ENCODE results near the gene CLEC1A.

Gene CLEC1A

DNA sequence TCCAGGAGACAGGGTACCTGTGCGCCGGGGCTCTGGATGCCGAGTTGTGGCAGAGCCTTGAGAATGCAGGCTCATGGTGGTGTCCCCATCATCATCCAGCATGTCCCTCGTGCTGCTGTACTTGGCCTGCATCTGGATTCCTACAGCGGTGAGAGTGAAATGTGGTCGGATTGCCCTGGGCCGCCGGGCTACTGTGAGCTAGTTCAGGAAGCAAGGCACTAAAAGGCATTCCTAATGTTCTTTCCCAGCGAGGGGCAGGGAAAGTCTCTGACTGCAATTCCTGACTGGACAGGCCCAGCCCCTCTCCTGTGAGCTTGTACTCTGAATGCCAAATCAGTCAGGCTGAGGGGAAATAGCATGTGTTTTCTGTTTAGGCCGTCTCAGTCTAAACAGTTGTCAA is at the start of gene CLEC1A:
Gene CLEC1A (minus strand): TSS at position 195 of the 400 bp plus-strand sequence. CDS start 63 bp downstream, at position 132.
- no peak for DNase-seq

DNA sequence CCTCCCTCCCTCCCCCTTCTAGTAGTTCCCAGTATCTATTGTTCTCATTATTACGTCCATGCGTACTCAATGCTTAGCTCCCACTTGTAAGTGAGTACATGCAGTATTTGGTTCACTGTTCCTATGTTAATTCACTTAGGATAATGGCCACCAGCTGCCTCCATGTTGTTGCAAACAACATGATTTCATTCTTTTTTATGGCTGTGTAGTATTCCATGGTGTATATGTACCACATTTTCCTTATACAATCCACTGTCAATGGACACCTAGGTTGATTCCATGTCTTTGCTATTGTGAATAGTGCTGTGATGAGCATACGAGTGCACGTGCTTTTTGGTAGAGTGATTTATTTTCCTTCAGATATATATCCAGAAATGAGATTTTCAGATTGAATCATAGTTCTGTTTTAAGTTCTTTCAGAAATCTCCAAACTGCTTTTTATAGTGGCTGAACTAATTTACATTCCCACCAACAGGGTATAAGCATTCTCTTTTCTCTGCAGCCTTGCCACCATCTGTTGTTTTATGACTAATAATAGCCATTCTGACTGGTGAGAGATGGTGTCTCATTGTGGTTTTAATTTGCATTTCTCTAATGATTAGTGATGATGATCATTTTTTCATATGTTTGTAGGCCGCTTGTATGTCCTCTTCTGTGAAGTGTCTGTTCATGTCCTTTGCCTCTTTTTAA is 49.1 kb upstream of the CLEC1A start:
- no peak for DNase-seq

DNA sequence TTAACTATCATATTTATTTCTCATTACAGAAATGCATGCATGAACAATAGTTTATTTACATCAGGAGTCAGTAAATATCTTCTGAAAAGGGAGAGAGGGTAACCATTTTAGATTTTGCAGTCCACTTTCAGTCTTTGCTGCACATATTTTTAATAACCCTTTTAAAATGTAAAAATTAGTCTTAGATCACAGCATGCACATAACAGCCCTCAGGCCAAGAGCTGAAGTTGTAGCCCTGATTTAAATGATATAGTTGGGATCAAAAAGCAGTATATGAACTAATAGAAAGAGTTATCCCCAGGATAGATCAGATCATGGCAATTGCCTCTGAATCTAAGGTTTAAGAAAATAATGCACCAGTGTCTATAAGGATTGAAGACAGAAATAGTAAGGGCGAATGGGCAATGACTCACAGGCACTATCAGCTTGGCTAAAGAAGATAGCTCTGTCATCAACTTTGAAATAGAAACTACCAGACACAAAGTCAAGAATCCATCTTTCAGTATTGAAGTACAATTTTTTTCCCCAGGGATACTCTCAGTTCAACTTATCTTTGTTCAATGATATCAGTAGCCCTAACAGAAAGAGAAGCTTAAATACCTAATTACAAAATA is 44.3 kb upstream of the CLEC1A start:
- no peak for DNase-seq

- DNase-seq = no peak
Measured at GRCh38 chr12:10140001-10140400, 41.2 kb upstream of the CLEC1A start.

DNA sequence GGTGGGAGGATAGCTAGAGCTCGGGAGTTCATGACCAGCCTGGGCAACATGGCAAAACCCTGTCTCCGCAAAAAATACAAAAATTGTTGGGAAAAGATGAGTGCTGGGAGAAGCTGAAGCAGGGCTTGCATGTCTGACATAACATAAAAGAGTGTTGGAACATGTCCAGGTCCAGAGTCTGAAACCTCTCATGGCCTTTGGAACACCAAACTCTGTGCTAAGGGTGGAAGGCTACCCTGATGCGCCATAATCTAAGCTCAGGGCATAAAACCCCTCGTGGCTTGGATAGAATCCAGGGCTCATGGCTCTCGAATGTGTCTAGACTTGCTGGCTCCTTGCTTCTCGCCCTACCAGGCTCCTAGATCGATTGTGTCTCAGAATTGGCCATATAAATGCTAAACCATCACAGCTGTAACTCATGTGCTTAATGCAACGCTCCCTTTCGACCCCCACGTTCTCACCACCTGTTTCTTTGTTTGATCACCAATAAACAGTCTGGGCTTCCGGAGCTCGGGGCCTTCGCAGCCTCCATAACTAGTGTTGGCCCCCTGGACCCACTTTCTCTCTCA is 37.9 kb upstream of the CLEC1A start:
- DNase-seq = no peak

GRCh38 chr12:10135126-10135525 is 36.3 kb upstream of the CLEC1A start:
- no peak for DNase-seq

DNA sequence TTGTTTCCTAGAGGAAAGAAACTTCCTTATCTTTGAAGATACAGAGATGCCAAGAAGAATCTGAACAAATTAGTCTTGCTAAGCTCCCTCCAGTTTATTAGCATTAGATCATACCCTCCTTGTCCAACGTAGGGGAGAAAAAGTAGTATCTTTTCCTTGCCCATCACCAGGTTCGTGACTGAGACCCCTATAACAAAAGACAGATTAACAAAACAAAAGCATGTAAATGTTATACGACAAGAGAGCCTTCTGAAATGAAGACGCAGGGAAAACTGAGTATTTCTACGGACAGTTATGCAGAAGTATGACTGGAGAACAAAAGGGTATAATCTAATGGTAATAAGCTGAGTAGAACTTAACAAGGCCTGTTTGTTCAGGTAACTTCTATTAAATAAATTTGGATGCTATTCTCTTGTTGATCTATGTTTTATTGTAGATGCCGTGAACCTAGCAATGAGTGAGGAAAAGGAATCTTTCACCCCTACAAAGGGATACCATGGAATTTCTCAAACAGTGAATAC is 34.1 kb upstream of the CLEC1A start:
- DNase-seq = no peak

GRCh38 chr12:10131111-10131690 is 32.4 kb upstream of the CLEC1A start:
- DNase-seq = no peak

GRCh38 chr12:10130042-10130441 is 31.3 kb upstream of the CLEC1A start, which contains the start of gene CLEC7A:
TSS of gene CLEC7A (minus strand) at chr12:10130199. CDS start at chr12:10130082, 117 bp downstream.
- no peak for DNase-seq

DNA sequence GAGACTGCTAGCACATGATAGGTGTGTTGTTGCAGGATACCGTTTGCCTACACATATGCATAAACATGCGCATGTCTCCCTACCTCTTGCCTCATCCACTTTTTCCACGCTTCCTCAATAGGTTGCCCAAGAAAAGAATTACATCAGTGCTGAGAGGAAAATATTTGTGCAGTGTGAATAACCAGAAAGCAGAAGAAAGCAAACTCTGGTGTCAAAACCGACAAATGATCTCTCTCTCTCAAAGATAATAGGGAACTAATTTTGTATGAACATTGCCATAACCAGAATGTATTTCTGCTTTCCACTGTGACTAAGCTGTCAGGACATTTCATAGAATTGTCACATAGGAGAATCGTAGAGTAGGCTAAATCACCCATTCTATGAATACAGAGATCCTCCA is 29.9 kb upstream of the CLEC1A start:
- DNase-seq = no peak

- DNase-seq = no peak
Measured at GRCh38 chr12:10126413-10126812, 27.6 kb upstream of the CLEC1A start.

- DNase-seq = no peak
Measured at GRCh38 chr12:10122689-10123088, 23.9 kb upstream of the CLEC1A start.

DNA sequence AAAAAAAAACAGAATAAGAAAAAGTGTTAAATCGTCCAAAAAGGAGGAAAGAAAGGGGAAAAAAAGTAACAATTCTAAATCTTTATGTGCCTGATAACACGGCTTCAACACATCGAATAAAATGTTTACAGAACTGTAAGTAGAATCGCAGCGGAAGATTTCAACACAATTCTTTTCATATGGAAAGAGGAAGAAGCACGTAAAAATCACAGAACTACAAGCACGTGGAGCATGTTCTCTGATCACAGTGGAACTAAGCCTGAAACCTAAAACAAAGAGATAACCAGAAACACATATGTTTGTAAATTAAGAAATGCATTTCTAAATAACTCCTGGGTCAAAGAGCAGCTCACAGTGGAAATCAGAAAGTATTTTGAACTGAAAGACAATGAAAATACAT is 22.5 kb upstream of the CLEC1A start:
- DNase-seq = no peak

DNA sequence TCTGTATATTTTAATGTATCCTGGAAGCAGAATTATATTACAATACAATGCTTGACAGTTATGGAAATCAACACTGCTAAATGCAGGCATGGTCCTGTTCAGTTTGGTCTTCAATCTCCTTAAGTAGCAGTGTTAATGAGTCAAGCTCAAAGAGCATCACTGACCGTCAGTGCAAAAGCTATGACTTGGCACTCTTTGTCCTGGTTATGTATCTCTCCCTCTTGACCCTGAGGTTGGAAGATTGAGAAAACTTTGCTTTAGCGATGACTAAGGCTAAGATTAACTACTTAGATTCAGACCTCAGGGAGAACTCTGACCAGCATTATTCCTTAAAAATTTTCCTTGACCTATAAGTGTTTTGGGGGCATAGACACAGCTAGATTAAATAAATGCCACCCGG is 20.3 kb upstream of the CLEC1A start:
- no peak for DNase-seq

DNA sequence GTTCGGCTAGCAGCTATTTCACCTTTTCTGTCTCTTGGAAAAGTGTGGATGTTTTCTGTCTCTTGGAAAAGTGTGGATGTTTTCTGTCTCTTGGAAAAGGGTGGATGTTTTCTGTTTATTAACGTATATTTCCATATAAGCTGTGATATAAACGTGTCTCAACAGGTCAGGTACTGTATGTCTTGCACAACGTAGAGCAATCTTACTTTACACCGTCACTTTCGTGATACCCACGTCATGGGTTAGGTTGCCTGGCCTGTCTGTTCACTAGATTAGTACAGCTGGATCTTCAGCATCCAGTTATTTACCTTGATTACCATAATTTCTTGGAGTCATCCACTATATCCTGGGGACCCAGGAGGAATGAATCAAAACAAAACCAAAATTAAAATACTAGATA is 17.1 kb upstream of the CLEC1A start:
- DNase-seq = no peak

- DNase-seq = no peak
Measured at GRCh38 chr12:10115311-10115710, 16.5 kb upstream of the CLEC1A start.

DNA sequence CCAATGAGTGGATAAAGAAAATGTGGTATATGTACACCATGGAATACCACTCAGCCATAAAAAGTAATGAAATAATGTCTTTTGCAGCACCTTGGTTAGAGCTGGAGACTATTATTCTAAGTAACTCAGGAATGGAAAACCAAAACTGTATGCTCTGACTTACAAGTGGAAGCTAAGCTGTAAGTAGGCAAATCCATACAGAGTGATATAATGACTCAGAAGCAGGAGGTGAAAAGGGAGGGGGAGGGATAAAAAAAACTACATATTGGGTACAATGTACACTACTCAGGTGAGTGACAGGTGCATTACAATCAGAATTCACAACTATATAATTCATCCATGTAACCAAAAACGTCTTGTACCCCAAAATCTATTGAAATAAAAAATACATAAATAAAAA is 15.1 kb upstream of the CLEC1A start:
- no peak for DNase-seq

DNA sequence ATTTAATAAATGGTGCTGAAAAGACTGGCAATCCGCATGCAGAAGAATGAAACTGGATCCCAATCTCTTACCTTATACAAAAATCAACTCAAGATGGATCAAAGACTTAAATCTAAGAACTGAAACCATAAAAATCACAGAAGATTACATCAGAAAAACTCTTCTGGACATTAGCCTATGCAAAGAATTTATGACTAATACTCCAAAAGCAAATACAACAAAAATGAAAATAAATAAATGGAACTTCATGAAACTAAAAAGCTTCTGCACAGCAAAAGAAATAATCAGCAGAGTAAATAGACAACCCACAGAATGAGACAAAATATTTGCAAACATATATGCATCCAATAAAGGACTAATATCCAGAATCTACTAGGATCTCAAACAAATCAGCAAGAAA is 14.3 kb upstream of the CLEC1A start:
- DNase-seq = no peak

GRCh38 chr12:10111451-10111850 is 12.7 kb upstream of the CLEC1A start:
- DNase-seq = no peak

DNA sequence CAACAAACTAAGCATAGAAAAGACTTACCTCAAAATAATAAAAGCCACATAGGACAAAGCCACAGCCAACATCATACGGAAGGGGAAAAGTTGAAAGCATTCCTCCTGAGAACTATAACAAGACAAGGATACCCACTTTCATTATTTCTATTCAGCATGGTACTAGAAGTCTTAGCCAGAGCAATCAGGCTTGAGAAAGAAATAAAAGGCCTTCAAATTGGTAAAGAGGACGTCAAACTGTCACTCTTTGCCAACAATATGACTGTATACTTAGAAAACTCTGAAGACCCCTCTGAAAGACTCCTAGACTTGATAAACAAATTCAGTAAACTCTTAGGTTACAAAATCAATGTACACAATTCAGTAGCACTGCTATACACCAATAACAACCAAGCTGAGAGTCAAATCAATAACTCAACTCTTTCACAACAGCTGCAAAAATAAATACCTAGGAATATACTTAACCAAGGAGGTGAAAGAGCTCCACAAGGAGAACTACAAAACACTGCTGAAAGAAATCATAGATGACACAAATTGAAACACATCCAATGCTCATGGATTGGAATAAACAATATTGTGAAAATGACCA is 11.6 kb upstream of the CLEC1A start:
- no peak for DNase-seq

GRCh38 chr12:10102322-10102721 is 3.5 kb upstream of the CLEC1A start:
- DNase-seq = no peak

DNA sequence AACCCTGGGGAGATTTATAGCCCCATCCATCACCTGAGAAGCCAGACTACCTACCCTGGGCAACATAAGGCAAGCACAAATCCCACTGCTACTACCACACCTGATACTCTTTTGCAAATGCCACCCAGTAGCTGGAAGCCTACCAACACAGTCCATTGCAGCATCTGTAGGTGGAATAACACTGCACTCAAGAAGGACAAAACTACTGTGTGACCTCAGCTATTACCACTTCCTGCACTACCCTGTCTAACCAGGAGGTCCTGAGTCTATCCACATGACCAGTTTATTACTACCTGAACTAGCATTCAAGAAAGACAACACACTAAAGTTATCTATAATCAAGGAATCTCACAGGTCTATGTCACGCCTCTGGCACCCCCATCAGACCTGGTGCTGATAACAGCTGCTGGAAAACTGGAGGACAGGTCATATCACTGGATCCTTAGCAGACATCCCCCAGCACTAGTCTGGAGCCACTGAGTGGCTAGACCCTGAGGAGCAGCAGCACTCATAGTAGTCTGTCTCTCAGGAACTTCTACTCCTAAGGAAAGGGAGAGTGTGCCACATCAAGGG is 2.9 kb upstream of the CLEC1A start:
- DNase-seq = no peak

DNA sequence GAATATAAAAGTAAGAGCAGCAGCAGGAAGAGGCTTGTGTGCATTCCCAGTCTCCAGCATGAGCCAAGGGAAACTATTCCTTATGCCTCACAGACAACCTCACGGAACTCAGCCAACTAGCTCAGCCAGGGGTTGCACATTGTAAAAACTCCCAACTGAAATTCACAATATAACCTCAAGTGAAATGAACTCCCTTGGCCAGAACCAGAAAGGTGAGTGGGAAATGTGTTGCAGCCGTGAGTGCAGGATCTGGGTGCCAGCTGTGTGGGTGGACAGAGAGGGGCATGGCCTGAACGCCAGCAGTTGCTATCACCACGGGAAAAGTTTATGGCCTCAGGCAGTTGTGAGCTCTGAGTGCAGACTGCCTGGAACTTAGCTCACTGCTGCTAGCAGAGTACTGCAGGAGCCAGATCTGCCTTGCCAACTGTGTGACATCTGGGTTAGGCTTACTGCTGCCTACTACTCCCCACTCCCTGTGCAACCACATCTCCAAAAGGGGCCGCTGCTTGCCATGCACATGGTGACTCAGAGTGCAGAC is 2.3 kb upstream of the CLEC1A start:
- no peak for DNase-seq
